Measurements from ENCODE around the gene PLK2.

Gene PLK2

DNA sequence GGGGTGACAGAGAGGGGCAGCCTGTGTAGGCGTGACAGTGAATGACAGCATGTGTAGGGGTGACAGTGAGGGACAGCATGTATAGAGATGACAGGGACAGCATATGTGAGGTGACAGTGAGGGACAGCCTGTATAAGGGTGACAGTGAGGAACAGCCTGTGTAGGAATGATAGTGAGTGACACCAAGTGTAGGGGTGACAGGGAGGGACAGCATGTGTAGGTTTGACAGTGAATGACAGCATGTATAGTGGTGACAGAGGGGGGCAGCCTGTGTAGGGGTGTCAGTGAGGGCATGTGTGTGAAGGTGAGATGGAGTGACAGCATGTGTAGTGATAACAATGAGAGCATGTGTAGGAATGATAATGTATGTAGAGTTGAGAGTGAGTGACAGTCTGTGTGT, 22.6 kb upstream of the PLK2 start:
- no peaks in the 10 kb centered on the region for H3K4me1 ChIP-seq (ENCODE audit: control insufficient read depth, insufficient read depth, low read length)
- H3K4me3 ChIP-seq (ENCODE audit: low read depth, low read length) = no peak overlapping the region
- H3K27ac ChIP-seq (ENCODE audit: extremely low read depth, low read depth, low read length) = no peak overlapping the region
- H3K9me3 ChIP-seq (ENCODE audit: control insufficient read depth, insufficient read depth, low read depth, low read length) = no peaks in the 10 kb centered on the region
- no peaks in the 10 kb centered on the region for H3K36me3 ChIP-seq (ENCODE audit: control insufficient read depth in 2 of 2, insufficient read depth in 1 of 2, low read length in 2 of 2)
- POLR2A ChIA-PET = no interaction called here
- TF ChIP-seq, protein P1, sequence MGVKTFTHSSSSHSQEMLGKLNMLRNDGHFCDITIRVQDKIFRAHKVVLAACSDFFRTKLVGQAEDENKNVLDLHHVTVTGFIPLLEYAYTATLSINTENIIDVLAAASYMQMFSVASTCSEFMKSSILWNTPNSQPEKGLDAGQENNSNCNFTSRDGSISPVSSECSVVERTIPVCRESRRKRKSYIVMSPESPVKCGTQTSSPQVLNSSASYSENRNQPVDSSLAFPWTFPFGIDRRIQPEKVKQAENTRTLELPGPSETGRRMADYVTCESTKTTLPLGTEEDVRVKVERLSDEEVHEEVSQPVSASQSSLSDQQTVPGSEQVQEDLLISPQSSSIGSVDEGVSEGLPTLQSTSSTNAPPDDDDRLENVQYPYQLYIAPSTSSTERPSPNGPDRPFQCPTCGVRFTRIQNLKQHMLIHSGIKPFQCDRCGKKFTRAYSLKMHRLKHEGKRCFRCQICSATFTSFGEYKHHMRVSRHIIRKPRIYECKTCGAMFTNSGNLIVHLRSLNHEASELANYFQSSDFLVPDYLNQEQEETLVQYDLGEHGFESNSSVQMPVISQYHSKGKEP (tag by site-specific recombination; IDR thresholded peaks at IDR 0.05) = no peak
- no peak for TF ChIP-seq ZNF248 (tag by site-specific recombination; IDR thresholded peaks at IDR 0.05)
- TF ChIP-seq KLF1 (tag by site-specific recombination; IDR thresholded peaks at IDR 0.05) = no peak
- no peak for TF ChIP-seq PRDM1 (tag by site-specific recombination; IDR thresholded peaks at IDR 0.05)
- no peak for TF ChIP-seq ZSCAN30 (tag by site-specific recombination; IDR thresholded peaks at IDR 0.05)
- TF ChIP-seq ZNF785 (tag by site-specific recombination; IDR thresholded peaks at IDR 0.05) = no peak
- no peak for TF ChIP-seq ZNF133 (tag by site-specific recombination; IDR thresholded peaks at IDR 0.05)
- no peak for TF ChIP-seq ZNF302 (tag by site-specific recombination; IDR thresholded peaks at IDR 0.05; ENCODE audit: low read depth)
- TF ChIP-seq ZNF292 (tag by site-specific recombination; IDR thresholded peaks at IDR 0.05; ENCODE audit: borderline replicate concordance, low read depth) = no peak
- TF ChIP-seq ZNF132 (tag by site-specific recombination; IDR thresholded peaks at IDR 0.05; ENCODE audit: borderline replicate concordance) = no peak
- no peak for TF ChIP-seq GLIS2 (tag by site-specific recombination; IDR thresholded peaks at IDR 0.05)
- no peak for TF ChIP-seq KLF16 (tag by site-specific recombination; IDR thresholded peaks at IDR 0.05)
- TF ChIP-seq, protein P2, sequence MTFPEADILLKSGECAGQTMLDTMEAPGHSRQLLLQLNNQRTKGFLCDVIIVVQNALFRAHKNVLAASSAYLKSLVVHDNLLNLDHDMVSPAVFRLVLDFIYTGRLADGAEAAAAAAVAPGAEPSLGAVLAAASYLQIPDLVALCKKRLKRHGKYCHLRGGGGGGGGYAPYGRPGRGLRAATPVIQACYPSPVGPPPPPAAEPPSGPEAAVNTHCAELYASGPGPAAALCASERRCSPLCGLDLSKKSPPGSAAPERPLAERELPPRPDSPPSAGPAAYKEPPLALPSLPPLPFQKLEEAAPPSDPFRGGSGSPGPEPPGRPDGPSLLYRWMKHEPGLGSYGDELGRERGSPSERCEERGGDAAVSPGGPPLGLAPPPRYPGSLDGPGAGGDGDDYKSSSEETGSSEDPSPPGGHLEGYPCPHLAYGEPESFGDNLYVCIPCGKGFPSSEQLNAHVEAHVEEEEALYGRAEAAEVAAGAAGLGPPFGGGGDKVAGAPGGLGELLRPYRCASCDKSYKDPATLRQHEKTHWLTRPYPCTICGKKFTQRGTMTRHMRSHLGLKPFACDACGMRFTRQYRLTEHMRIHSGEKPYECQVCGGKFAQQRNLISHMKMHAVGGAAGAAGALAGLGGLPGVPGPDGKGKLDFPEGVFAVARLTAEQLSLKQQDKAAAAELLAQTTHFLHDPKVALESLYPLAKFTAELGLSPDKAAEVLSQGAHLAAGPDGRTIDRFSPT (tag by site-specific recombination; IDR thresholded peaks at IDR 0.05) = no peak
- TF ChIP-seq ZNF585B (tag by site-specific recombination; IDR thresholded peaks at IDR 0.05) = no peak
- no peak for TF ChIP-seq ZNF423 (tag by site-specific recombination; IDR thresholded peaks at IDR 0.05)
- TF ChIP-seq, protein P3, sequence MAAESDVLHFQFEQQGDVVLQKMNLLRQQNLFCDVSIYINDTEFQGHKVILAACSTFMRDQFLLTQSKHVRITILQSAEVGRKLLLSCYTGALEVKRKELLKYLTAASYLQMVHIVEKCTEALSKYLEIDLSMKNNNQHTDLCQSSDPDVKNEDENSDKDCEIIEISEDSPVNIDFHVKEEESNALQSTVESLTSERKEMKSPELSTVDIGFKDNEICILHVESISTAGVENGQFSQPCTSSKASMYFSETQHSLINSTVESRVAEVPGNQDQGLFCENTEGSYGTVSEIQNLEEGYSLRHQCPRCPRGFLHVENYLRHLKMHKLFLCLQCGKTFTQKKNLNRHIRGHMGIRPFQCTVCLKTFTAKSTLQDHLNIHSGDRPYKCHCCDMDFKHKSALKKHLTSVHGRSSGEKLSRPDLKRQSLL (tag by site-specific recombination; IDR thresholded peaks at IDR 0.05) = no peak
- TF ChIP-seq ZNF48 (tag by site-specific recombination; IDR thresholded peaks at IDR 0.05) = no peak
- TF ChIP-seq, protein P4, sequence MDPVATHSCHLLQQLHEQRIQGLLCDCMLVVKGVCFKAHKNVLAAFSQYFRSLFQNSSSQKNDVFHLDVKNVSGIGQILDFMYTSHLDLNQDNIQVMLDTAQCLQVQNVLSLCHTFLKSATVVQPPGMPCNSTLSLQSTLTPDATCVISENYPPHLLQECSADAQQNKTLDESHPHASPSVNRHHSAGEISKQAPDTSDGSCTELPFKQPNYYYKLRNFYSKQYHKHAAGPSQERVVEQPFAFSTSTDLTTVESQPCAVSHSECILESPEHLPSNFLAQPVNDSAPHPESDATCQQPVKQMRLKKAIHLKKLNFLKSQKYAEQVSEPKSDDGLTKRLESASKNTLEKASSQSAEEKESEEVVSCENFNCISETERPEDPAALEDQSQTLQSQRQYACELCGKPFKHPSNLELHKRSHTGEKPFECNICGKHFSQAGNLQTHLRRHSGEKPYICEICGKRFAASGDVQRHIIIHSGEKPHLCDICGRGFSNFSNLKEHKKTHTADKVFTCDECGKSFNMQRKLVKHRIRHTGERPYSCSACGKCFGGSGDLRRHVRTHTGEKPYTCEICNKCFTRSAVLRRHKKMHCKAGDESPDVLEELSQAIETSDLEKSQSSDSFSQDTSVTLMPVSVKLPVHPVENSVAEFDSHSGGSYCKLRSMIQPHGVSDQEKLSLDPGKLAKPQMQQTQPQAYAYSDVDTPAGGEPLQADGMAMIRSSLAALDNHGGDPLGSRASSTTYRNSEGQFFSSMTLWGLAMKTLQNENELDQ (tag by site-specific recombination; IDR thresholded peaks at IDR 0.05; ENCODE audit: low read depth) = no peak
- TF ChIP-seq, protein P5, sequence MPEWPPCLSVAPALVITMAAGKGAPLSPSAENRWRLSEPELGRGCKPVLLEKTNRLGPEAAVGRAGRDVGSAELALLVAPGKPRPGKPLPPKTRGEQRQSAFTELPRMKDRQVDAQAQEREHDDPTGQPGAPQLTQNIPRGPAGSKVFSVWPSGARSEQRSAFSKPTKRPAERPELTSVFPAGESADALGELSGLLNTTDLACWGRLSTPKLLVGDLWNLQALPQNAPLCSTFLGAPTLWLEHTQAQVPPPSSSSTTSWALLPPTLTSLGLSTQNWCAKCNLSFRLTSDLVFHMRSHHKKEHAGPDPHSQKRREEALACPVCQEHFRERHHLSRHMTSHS (tag by site-specific recombination; IDR thresholded peaks at IDR 0.05) = no peak
- CTCF ChIA-PET = no interaction called here

Measured in HEK293 (cell line).